GM12878 (cell line): ENCODE data around the gene TRPM3. TPM values are rescaled to one million over a fixed set of nuclear protein-coding genes. Genes with fewer than 3 reads are reported as not detected.

Experiments
- ATAC-seq: fragments of 200-7000 bp; cut with Tn5 transposase; 3 replicates; pipeline ENCODE4 v1.9.1; 2020; ENCODE audit warnings: mild to moderate bottlenecking, moderate library complexity
- BruUV-seq: library from RNA; stranded (reverse); fragments of 400-500 nt; replicated peaks from 2 replicates; lab custom pipeline; 2021; lab: Mats Ljungman, UMichigan
- CTCF ChIA-PET: fragments of 300-600 bp; sonication (Branson Sonifier 250); formaldehyde crosslinking; extraction: SDS; loops from one replicate; lab custom pipeline; 2021; ENCODE audit warnings: inconsistent platforms; lab: Yijun Ruan, JAX
- POLR2A ChIA-PET: fragments of 350-600 bp; formaldehyde crosslinking; extraction: SDS; loops from one replicate; lab custom pipeline; 2021; ENCODE audit warnings: inconsistent platforms; lab: Charles Lee
- RAD21 ChIA-PET: fragments of 300-600 bp; sonication (Branson Sonifier 250); formaldehyde crosslinking; loops from one replicate; lab custom pipeline; 2023; ENCODE audit warnings: antibody characterized with exemption; ENCODE audit not compliant: unreplicated experiment; lab: Charles Lee
- SMC1A ChIA-PET: fragments of 300-600 bp; sonication (Branson Sonifier 250); formaldehyde crosslinking; loops from one replicate; lab custom pipeline; 2023; ENCODE audit not compliant: unreplicated experiment, uncharacterized antibody; lab: Charles Lee
- DNase-seq: peaks from one replicate; pipeline ENCODE4 v3.0.0-alpha.2; 2011; ENCODE audit warnings: low read depth, low spot score
- FAIRE-seq: peaks from 3 replicates; lab custom pipeline; 2011; peaks lifted over from hg19 to GRCh38; lab: Jason Lieb, UNC
- H2AFZ ChIP-seq: 2 replicates; pipeline ENCODE4 v1.6.0; 2011; ENCODE audit warnings: low read depth, low read length, control low read depth; ENCODE audit not compliant: control insufficient read depth
- H3K27ac ChIP-seq: 2 replicates; pipeline ENCODE4 v1.5.1; 2011; ENCODE audit warnings: control low read depth; ENCODE audit not compliant: control insufficient read depth, insufficient read depth
- H3K27me3 ChIP-seq, 2 experiments: replicated peaks in 1 of 2; 2 replicates each; pipeline versions ENCODE4 v1.6.0 to v1.6.1; 2011; ENCODE audit warnings: low read length in 1 of 2; ENCODE audit not compliant: control insufficient read depth in 2 of 2, insufficient read depth in 2 of 2
- H3K36me3 ChIP-seq, 2 experiments: 2 replicates each; pipeline ENCODE4 v1.5.1; 2011; ENCODE audit warnings: low read length in 1 of 2; ENCODE audit not compliant: control insufficient read depth in 2 of 2, insufficient read depth in 2 of 2
- H3K4me1 ChIP-seq: 2 replicates; pipeline ENCODE4 v1.6.1; 2011; ENCODE audit warnings: mild to moderate bottlenecking, low read length, moderate library complexity, mixed read lengths; ENCODE audit not compliant: control insufficient read depth, insufficient read depth
- H3K4me2 ChIP-seq: 2 replicates; pipeline ENCODE4 v1.6.0; 2011; ENCODE audit warnings: control low read depth; ENCODE audit not compliant: control insufficient read depth, insufficient read depth
- H3K4me3 ChIP-seq: fragments of 200-600 bp; sonication (generic); 2 replicates; pipeline ENCODE4 v1.5.1; 2016
- H3K79me2 ChIP-seq: 2 replicates; pipeline ENCODE4 v1.6.0; 2011; ENCODE audit warnings: low read length; ENCODE audit not compliant: control insufficient read depth, insufficient read depth
- H3K9ac ChIP-seq: 2 replicates; pipeline ENCODE4 v1.8.0; 2011; ENCODE audit warnings: low read length, control low read depth, mixed read lengths; ENCODE audit not compliant: control insufficient read depth, insufficient read depth
- H3K9me3 ChIP-seq: replicated peaks from 3 replicates; pipeline ENCODE4 v1.5.1; 2011; ENCODE audit warnings: mild to moderate bottlenecking, low read length; ENCODE audit not compliant: control insufficient read depth, insufficient read depth
- H4K20me1 ChIP-seq: 2 replicates; pipeline ENCODE4 v1.6.0; 2011; ENCODE audit not compliant: control insufficient read depth, insufficient read depth
- CBX5 ChIP-seq: sonication (generic); IDR thresholded peaks from 2 replicates; pipeline ENCODE4 v1.6.1; 2016; ENCODE audit warnings: low read depth, moderate library complexity, mild to moderate bottlenecking, inconsistent platforms
- CHD2 ChIP-seq: IDR thresholded peaks from 2 replicates; pipeline ENCODE4 v1.6.1; 2011; ENCODE audit warnings: low read depth, low read length, improper control_type of control experiment, borderline replicate concordance
- CREM ChIP-seq: IDR thresholded peaks from 2 replicates; pipeline ENCODE4 v1.6.1; 2014; ENCODE audit warnings: antibody characterized with exemption, low read depth
- EZH2 ChIP-seq: IDR thresholded peaks from 2 replicates; pipeline ENCODE4 v1.6.1; 2012; ENCODE audit warnings: low read depth, mild to moderate bottlenecking, control low read depth, inconsistent platforms, low read length, borderline replicate concordance; ENCODE audit not compliant: control insufficient read depth
- IKZF2 ChIP-seq, 2 experiments: fragments of 450-650 bp; IDR thresholded peaks; 2 replicates each; pipeline ENCODE4 v1.6.1; 2017; ENCODE audit warnings: mild to moderate bottlenecking in 2 of 2, moderate library complexity in 2 of 2
- NFIC ChIP-seq: IDR thresholded peaks from 2 replicates; pipeline ENCODE4 v1.6.1; 2012; ENCODE audit warnings: low read depth, mild to moderate bottlenecking, inconsistent platforms, low read length, moderate library complexity
- NFXL1 ChIP-seq: fragments of 450-650 bp; IDR thresholded peaks from 2 replicates; pipeline ENCODE4 v1.6.1; 2017; ENCODE audit warnings: antibody characterized with exemption, mild to moderate bottlenecking, borderline replicate concordance
- NR2F1 ChIP-seq: fragments of 450-650 bp; conservative IDR thresholded peaks from 2 replicates; pipeline ENCODE4 v1.6.1; 2017; ENCODE audit warnings: mild to moderate bottlenecking
- POLR2A ChIP-seq: IDR thresholded peaks from 2 replicates; pipeline ENCODE4 v1.6.1; 2011; ENCODE audit warnings: low read depth, mild to moderate bottlenecking, low read length
- RB1 ChIP-seq: fragments of 450-650 bp; formaldehyde crosslinking; IDR thresholded peaks from 2 replicates; pipeline ENCODE4 v1.6.1; 2017; ENCODE audit warnings: mild to moderate bottlenecking, borderline replicate concordance
- RBBP5 ChIP-seq: fragments of 200-600 bp; sonication (generic); conservative IDR thresholded peaks from 2 replicates; pipeline ENCODE4 v1.6.1; 2016
- SIN3A ChIP-seq: IDR thresholded peaks from 2 replicates; pipeline ENCODE4 v1.6.1; 2012; ENCODE audit warnings: low read depth, low read length, improper control_type of control experiment
- SIX5 ChIP-seq: IDR thresholded peaks from 2 replicates; pipeline ENCODE4 v1.6.1; 2011; ENCODE audit warnings: mild to moderate bottlenecking, low read depth, low read length, moderate library complexity; ENCODE audit not compliant: severe bottlenecking
- SP1 ChIP-seq: IDR thresholded peaks from one replicate; pipeline ENCODE4 v1.6.1; 2011; ENCODE audit warnings: low read depth, low read length
- SREBF1 ChIP-seq: IDR thresholded peaks from 2 replicates; pipeline ENCODE4 v1.6.1; 2012; ENCODE audit warnings: mild to moderate bottlenecking, low read length
- WGBS: methylation state at CpG from one replicate; pipeline ENCODE4 v1.1.6; 2016; ENCODE audit warnings: low lambda C conversion rate; ENCODE audit not compliant: insufficient replicate concordance, insufficient coverage; ENCODE audit errors: missing lambda C conversion rate; 5-methylcytosine and 5-hydroxymethylcytosine counted together
- in situ Hi-C: fragments of 300-500 bp; cut with MboI; formaldehyde crosslinking; loops from 9 replicates; pipeline ENCODE4 v1.14.3; 2018; ENCODE audit warnings: mixed read lengths
- intact Hi-C: fragments of 100-400 bp; cut with micrococcal nuclease; formaldehyde crosslinking; loops from one replicate; pipeline ENCODE4 v1.14.2; 2022; ENCODE audit not compliant: unreplicated experiment
- polyA plus RNA-seq, 11 experiments: library from polyadenylated mRNA; depleted of rRNA in 4 of 11; unstranded in 6 of 11; stranded (reverse) in 5 of 11; fragments of >200 nt; fragmentation: Nextera tagmentation in 4 of 11; fragmentation: Illumina TruSeq in 1 of 11; extraction: Ambion mirVana in 4 of 11; extraction: Trizol in 1 of 11; gene quantifications; 1 replicate in 1 of 11; 2 replicates in 10 of 11; pipeline versions ENCODE4 v1.2.1 to v1.2.3, GENCODE V29; 2011 to 2016; ENCODE audit warnings: inconsistent platforms in 2 of 11, missing spikeins in 2 of 11, low read depth in 1 of 11
- total RNA-seq, 4 experiments: library from RNA; depleted of rRNA in 3 of 4; stranded (reverse); fragments of >200 nt in 3 of 4; fragmentation: Illumina TruSeq in 1 of 4; extraction: Trizol in 1 of 4; gene quantifications; 2 replicates each; pipeline versions ENCODE4 v1.2.1 to v1.2.3, GENCODE V29; 2013 to 2021
- TF ChIP-seq, protein P1 (sequence below): fragments of 450-650 bp; IDR thresholded peaks from 2 replicates; pipeline ENCODE4 v1.6.1; 2017; ENCODE audit warnings: mild to moderate bottlenecking, low read depth, inconsistent platforms; ENCODE audit not compliant: poor library complexity, severe bottlenecking
- TF ChIP-seq, protein P2 (sequence below): IDR thresholded peaks from 2 replicates; pipeline ENCODE4 v1.6.1; 2012; ENCODE audit warnings: low read length, inconsistent platforms
- TF ChIP-seq, protein P3 (sequence below): IDR thresholded peaks from 2 replicates; pipeline ENCODE4 v1.6.1; 2011; ENCODE audit warnings: borderline replicate concordance, low read depth, mild to moderate bottlenecking, moderate library complexity, mixed read lengths, low read length; ENCODE audit not compliant: insufficient read depth; ENCODE audit errors: extremely low read length

The TRPM3 gene
- total and polyA plus RNA-seq, 10 of the 15 experiments (the other 5 are each of a cell fraction or from before 2014, with no cell fraction given) = not detected

DNA sequence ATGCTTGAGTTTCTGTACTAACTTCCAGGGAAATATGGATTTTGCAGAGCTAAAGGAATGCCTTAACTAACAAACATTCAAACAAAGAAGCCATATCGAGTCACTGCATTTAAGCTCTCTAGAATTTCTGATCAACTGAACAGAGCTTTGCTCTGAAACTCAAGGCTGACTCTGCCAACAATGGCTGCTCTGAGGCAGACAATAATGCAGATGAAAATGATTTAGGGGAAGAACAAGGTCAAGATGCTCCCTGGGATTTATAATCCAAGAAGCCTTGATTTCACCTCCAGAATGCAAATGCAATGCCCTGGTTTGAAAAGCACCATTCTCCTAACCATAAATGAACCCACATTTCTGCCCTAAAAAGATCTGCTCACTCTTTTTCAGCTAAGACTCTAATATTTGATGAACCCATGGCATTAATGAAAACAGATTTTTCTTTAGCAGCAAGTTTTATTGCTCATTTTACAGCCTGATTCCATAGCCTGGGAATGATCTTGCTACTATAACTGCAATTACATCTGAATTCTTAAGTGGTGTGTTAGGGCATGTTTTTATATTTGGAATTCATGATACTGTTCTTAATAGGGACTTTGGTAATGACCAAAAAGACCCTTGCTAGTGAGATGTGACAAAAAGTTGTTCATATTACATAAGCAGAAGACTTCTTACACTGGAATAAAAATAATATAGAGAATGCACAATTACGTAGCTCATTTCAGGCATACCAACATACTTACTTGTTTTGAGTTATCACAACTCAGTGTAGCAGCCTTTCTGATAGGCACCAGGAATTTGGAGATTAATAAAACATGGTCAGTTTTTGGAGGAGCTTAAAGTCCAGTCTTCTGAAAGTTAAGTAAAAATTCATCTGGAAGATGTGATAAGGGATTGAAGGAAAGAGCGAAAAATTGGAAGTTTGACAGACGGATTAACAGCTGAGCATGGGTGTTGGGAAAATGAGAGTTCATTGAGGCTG lies 169.4 kb downstream of the TRPM3 start:
- in situ Hi-C loops (no loop called here), intact Hi-C loops (no loop called here)
- no peak overlapping the region for H3K4me3 ChIP-seq
- H3K9ac ChIP-seq = no peak overlapping the region
- no TSS peak for BruUV-seq
- H4K20me1 ChIP-seq = no peaks in the 10 kb centered on the region
- no peak for DNase-seq
- H2AFZ ChIP-seq = no peak overlapping the region
- H3K4me2 ChIP-seq = no peak overlapping the region
- RAD21 ChIA-PET = no interaction called here
- POLR2A ChIA-PET = interaction anchor here (0.9 kb wide), 1 partner anchor 23 kb away, joined by 3 read pairs; no protein-coding TSS in a partner anchor
- SMC1A ChIA-PET = no interaction called here
- FAIRE-seq = no peak
- H3K27me3 ChIP-seq = no peaks in the 10 kb centered on the region
- WGBS = 26% methylated on average over 4 of the region's 4 CpGs
- no peaks in the 10 kb centered on the region for H3K36me3 ChIP-seq
- H3K27ac ChIP-seq = no peak overlapping the region
- 0 out of 2 replicates have a peak, but pooled peaks cover 2% of the 10 kb centered on the region for H3K4me1 ChIP-seq
- H3K79me2 ChIP-seq = no peaks in the 10 kb centered on the region
- ATAC-seq = no peak
- CTCF ChIA-PET = no interaction called here
- no peak for TF ChIP-seq RB1
- TF ChIP-seq CHD2 = no peak
- no peak for TF ChIP-seq SIN3A
- TF ChIP-seq CBX5 = no peak
- TF ChIP-seq SP1 = no peak
- TF ChIP-seq POLR2A = no peak
- TF ChIP-seq, protein P1, sequence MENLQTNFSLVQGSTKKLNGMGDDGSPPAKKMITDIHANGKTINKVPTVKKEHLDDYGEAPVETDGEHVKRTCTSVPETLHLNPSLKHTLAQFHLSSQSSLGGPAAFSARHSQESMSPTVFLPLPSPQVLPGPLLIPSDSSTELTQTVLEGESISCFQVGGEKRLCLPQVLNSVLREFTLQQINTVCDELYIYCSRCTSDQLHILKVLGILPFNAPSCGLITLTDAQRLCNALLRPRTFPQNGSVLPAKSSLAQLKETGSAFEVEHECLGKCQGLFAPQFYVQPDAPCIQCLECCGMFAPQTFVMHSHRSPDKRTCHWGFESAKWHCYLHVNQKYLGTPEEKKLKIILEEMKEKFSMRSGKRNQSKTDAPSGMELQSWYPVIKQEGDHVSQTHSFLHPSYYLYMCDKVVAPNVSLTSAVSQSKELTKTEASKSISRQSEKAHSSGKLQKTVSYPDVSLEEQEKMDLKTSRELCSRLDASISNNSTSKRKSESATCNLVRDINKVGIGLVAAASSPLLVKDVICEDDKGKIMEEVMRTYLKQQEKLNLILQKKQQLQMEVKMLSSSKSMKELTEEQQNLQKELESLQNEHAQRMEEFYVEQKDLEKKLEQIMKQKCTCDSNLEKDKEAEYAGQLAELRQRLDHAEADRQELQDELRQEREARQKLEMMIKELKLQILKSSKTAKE = no peak
- TF ChIP-seq, protein P2, sequence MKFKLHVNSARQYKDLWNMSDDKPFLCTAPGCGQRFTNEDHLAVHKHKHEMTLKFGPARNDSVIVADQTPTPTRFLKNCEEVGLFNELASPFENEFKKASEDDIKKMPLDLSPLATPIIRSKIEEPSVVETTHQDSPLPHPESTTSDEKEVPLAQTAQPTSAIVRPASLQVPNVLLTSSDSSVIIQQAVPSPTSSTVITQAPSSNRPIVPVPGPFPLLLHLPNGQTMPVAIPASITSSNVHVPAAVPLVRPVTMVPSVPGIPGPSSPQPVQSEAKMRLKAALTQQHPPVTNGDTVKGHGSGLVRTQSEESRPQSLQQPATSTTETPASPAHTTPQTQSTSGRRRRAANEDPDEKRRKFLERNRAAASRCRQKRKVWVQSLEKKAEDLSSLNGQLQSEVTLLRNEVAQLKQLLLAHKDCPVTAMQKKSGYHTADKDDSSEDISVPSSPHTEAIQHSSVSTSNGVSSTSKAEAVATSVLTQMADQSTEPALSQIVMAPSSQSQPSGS = no peak
- TF ChIP-seq SIX5 = no peak
- TF ChIP-seq NFXL1 = no peak
- TF ChIP-seq, protein P3, sequence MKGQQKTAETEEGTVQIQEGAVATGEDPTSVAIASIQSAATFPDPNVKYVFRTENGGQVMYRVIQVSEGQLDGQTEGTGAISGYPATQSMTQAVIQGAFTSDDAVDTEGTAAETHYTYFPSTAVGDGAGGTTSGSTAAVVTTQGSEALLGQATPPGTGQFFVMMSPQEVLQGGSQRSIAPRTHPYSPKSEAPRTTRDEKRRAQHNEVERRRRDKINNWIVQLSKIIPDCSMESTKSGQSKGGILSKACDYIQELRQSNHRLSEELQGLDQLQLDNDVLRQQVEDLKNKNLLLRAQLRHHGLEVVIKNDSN = no peak
- no peak for TF ChIP-seq EZH2
- no peak for TF ChIP-seq SREBF1
- TF ChIP-seq RBBP5 = no peak
- TF ChIP-seq CREM = no peak
- no peak for TF ChIP-seq NR2F1
- TF ChIP-seq NFIC = no peak
- TF ChIP-seq IKZF2 (IDR thresholded peaks at IDR 0.05) = no peak
- H3K9me3 ChIP-seq = no peaks in the 10 kb centered on the region
